ENCODE data around the gene ATXN2. TPM values are rescaled to one million over a fixed set of nuclear protein-coding genes. Genes with fewer than 3 reads are reported as not detected.

Gene ATXN2
- total RNA-seq, 1 experiment from 2014 or later, result 72.9 TPM

DNA sequence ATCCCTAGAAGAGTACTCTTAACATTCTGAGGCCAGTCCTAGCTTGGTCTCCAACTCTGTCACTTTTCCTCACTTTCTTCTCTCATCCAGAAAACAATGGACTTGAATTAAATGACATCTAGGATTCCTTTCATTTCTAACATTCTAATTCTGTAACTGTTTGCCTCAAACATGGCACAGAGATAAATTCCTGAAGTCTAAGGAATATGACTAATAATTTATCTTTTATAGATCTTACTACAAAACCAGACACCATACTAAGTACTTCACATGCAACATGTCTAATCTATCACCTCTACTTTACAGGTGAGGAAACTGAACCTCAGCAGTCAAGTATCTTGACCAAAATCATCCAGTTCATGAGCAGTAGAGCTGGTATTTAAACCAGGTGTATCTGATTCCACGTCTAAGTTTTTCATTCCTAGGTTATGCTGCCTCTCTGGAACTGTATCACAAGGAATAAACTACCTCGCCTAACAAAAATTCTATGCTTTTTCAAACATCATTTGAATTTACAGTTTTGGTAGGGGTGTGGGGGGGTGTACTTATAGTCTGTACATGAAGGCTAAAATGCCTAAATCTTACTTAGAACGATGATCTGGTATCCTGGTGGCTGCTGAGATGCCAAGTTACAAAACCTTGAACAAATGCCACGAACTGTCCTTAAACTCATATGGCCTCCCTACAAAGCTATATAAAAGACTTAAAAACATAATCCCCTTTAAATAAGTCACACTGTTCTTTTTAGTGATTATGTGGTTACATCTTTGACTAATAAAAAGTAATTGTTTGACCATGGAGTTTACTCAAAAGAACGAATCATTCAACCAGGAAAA, 41.6 kb downstream of the ATXN2 start:
- no peak overlapping the region for H3K56ac ChIP-seq (ENCODE audit: insufficient read length, low read depth, low read length)
- no peak overlapping the region for H4K5ac ChIP-seq (ENCODE audit: insufficient read length, low read depth, low read length)
- H3K4me2 ChIP-seq (ENCODE audit: insufficient read depth, insufficient read length, low read length), result no peak overlapping the region
- no peak overlapping the region for H2BK120ac ChIP-seq (ENCODE audit: low read depth, low read length, poor library complexity, severe bottlenecking)
- DNase-seq, result no peak
- H2BK12ac ChIP-seq (ENCODE audit: insufficient read length, low read depth, low read length), result no peak overlapping the region
- H3K27me3 ChIP-seq (ENCODE audit: insufficient read depth, low read length), result no peaks in the 10 kb centered on the region
- no peak overlapping the region for H3K4me3 Mint-ChIP-seq
- H3K4me1 Mint-ChIP-seq, result peaks cover 5 to 10% of the 10 kb centered on the region in 2 experiments
- H4K20me1 ChIP-seq (ENCODE audit: control insufficient read depth, insufficient read depth, insufficient read length), result no peaks in the 10 kb centered on the region
- no peak overlapping the region for H2BK15ac ChIP-seq (ENCODE audit: low read depth, low read length)
- no CpG with 5 or more reads among the region's 5 CpGs for WGBS (ENCODE audit: extremely low coverage, insufficient read length, low lambda C conversion rate)
- H3K27ac Mint-ChIP-seq, result peak overlapping the region in 1 of 3 experiments; percentile 35; a peak in 1 of 7 replicates
- H3K79me1 ChIP-seq (ENCODE audit: insufficient read depth, low read depth, low read length, poor library complexity, severe bottlenecking), result no peaks in the 10 kb centered on the region
- no peak overlapping the region for H4K8ac ChIP-seq (replicated peaks; ENCODE audit: insufficient read length, low read depth, low read length)
- no peak overlapping the region for H2AK5ac ChIP-seq (ENCODE audit: insufficient read length, low read length)
- no peak overlapping the region for H4K91ac ChIP-seq (ENCODE audit: insufficient read length, low read depth, low read length)
- H2AFZ ChIP-seq (ENCODE audit: low read length), result no peak overlapping the region
- no peaks in the 10 kb centered on the region for H3K9me3 ChIP-seq (ENCODE audit: control insufficient read depth, low read depth, low read length)
- H3K36me3 Mint-ChIP-seq (ENCODE audit: insufficient read depth in 1 of 3, low read depth in 3 of 3), result peaks cover 6 to 8% (median 7%) of the 10 kb centered on the region in 3 experiments; a peak in 6 of 7 replicates
- TF ChIP-seq CTCF (conservative IDR thresholded peaks at IDR 0.05), result no peak
- no peak overlapping the region for H3K4ac ChIP-seq (ENCODE audit: low read depth, low read length)
- H3K4me1 ChIP-seq (ENCODE audit: insufficient read depth, low read length), result no peaks in the 10 kb centered on the region
- peaks cover 2% of the 10 kb centered on the region; the same call in 1 of the 2 replicates for H3K79me2 ChIP-seq (ENCODE audit: insufficient read depth, low read length)
- H3K23me2 ChIP-seq (ENCODE audit: insufficient read length, low read depth, low read length, poor library complexity, severe bottlenecking), result no peaks in the 10 kb centered on the region
- H3K9ac ChIP-seq (ENCODE audit: extremely low read depth, insufficient read length, low read length), result no peak overlapping the region
- no peak overlapping the region for H3K27ac ChIP-seq (ENCODE audit: insufficient read length, low read depth, low read length)
- H2BK5ac ChIP-seq (ENCODE audit: insufficient read length, low read length), result no peak overlapping the region
- H3K18ac ChIP-seq (ENCODE audit: insufficient read length, low read depth, low read length), result no peak overlapping the region
- H3T11ph ChIP-seq (ENCODE audit: low read length), result no peak overlapping the region
- no peak overlapping the region for H2BK20ac ChIP-seq (ENCODE audit: low read depth, low read length, poor library complexity, severe bottlenecking)
- no peaks in the 10 kb centered on the region for H3K9me3 Mint-ChIP-seq
- H3K14ac ChIP-seq (ENCODE audit: insufficient read depth, low read length), result no peak overlapping the region
- no peak overlapping the region for H3K23ac ChIP-seq (ENCODE audit: insufficient read length, low read depth, low read length)
- no peaks in the 10 kb centered on the region for H3K27me3 Mint-ChIP-seq (ENCODE audit: low read depth)

Data from H9 (cell line).